ENCODE data around the gene NPIPB4.
A peak's percentile ranks its signal among the peaks of the same experiment; 100 is the strongest.
"Not testable (repeated sequence)": the region's sequence is repeated elsewhere in the genome, so short reads cannot be mapped to it uniquely, and the experiment has no call there.

Gene NPIPB4

DNA sequence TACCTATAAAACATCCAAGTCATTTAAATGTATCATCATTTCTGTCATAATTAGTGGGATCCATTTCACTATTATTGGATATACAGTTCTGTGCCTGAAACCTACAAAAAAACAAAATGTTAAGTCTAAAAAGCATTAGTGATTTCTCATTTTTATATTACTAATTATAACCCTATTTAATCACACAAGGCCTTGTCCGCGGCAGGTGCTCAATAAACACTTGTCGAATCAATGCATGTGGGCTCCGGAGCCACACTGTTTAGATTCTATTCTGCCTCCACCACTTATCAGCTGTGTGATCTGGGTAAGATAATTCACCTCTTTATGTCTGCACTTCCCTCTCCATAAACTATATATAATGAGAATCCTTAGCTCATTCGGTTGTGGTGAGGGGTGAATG, at the start of gene NPIPB4:
TSS of gene NPIPB4 (minus strand) at position 101 of the 400 bp plus-strand sequence. CDS start 378 bp downstream, outside the sequence.
- DNase-seq (ENCODE audit: low spot score); FAIRE-seq: not testable (repeated sequence)

DNA sequence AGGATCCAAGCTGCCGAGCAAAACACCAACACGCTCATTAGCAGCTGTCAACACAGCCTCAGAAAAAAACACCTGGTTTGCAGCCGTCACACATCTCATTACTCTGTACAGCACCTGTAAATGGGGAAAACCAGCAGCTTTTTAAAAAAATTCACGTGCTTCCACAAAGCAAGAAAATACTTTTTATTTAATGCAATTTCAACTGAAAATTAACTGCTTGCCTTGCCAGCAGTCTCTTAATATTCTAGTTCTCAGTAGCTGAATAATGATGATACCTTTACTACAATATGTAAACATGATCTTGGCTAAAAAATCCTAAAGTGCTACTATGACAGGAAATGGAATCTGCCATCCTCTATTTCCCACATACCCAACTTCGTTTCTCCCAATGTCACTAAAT, 41.4 kb upstream of the NPIPB4 start:
- FAIRE-seq; DNase-seq (ENCODE audit: low spot score): not testable (repeated sequence)

GRCh38 chr16:21881988-21882387, 24.4 kb upstream of the NPIPB4 start:
- DNase-seq (ENCODE audit: low spot score); FAIRE-seq: not testable (repeated sequence)

DNA sequence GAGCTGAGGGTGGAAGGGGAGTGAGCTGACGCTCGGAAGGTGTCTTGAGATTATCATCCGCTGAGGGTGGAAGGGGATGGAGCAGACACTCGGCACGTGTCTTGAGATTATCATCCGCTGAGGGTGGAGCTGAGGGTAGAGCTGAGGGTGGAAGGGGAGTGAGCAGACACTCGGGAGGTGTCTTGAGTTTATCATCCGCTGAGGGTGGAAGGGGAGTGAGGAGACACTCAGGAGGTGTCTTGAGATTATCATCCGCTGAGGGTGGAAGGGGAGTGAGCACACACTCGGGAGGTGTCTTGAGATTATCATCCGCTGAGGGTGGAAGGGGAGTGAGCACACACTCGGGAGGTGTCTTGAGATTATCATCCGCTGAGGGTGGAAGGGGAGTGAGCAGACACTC, 20.4 kb downstream of the NPIPB4 start:
- not testable (repeated sequence) for FAIRE-seq; DNase-seq (ENCODE audit: low spot score)

DNA sequence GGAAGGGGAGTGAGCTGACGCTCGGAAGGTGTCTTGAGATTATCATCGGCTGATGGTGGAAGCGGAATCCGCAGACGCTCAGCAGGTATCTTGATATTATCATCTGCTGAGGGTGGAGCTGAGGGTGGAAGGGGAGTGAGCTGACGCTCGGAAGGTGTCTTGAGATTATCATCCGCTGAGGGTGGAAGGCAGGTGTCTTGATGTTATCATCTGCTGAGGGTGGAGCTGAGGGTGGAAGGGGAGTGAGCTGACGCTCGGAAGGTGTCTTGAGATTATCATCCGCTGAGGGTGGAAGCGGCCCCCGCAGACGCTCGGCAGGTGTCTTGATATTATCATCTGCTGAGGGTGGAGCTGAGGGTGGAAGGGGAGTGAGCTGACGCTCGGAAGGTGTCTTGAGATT, 21.2 kb downstream of the NPIPB4 start:
- not testable (repeated sequence) for DNase-seq (ENCODE audit: low spot score); FAIRE-seq

DNA sequence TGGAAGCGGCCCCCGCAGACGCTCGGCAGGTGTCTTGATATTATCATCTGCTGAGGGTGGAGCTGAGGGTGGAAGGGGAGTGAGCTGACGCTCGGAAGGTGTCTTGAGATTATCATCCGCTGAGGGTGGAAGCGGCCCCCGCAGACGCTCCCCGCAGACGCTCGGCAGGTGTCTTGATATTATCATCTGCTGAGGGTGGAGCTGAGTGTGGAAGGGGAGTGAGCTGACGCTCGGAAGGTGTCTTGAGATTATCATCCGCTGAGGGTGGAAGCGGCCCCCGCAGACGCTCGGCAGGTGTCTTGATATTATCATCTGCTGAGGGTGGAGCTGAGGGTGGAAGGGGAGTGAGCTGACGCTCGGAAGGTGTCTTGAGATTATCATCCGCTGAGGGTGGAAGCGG, 21.8 kb downstream of the NPIPB4 start:
- DNase-seq (ENCODE audit: low spot score); FAIRE-seq: not testable (repeated sequence)

GRCh38 chr16:21834211-21834610, 23.3 kb downstream of the NPIPB4 start:
- FAIRE-seq; DNase-seq (ENCODE audit: low spot score): not testable (repeated sequence)

DNA sequence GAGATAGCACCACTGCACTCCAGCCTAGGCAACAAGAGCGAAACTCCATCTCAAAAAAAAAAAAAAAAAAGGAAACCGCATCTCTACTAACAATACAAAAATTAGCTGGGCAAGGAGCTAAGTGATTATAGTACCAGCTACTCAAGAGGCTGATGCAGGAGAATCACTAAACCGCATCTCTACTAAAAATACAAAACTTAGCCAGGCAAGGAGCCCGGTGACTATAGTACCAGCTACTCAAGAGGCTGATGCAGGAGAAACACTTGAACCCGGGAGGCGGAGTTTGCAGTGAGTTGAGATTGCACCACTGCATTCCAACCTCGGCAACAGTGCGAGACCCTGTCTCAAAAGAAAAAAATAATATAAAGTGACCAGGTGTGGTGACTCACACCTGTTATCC, 27.6 kb downstream of the NPIPB4 start:
- not testable (repeated sequence) for DNase-seq (ENCODE audit: low spot score); FAIRE-seq

GRCh38 chr16:21826067-21826706, 31.4 kb downstream of the NPIPB4 start:
- not testable (repeated sequence) for FAIRE-seq; DNase-seq (ENCODE audit: low spot score)

DNA sequence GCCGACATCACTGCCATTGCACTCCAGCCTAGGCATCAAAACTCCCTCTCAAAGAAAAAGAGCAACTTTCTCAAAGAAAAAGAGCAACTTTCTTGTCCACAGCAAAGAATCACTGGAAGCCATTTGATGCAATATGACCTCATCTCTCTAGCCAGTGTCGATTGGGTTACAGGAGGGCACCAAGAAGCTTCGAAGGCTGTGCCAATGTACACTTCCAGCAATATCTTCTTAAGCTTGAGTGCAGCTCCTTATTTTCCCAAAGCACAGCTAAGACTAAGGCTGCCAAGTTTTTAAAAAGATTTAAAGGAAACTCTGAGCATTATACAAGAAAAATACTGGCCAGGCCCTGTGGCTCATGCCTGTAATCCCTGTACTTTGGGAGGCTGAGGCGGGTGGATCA, 32.0 kb downstream of the NPIPB4 start:
- FAIRE-seq; DNase-seq (ENCODE audit: low spot score): not testable (repeated sequence)

- not testable (repeated sequence) for DNase-seq (ENCODE audit: low spot score); FAIRE-seq
These were observed 34.3 kb downstream of the NPIPB4 start for GRCh38 chr16:21823258-21823657.

DNA sequence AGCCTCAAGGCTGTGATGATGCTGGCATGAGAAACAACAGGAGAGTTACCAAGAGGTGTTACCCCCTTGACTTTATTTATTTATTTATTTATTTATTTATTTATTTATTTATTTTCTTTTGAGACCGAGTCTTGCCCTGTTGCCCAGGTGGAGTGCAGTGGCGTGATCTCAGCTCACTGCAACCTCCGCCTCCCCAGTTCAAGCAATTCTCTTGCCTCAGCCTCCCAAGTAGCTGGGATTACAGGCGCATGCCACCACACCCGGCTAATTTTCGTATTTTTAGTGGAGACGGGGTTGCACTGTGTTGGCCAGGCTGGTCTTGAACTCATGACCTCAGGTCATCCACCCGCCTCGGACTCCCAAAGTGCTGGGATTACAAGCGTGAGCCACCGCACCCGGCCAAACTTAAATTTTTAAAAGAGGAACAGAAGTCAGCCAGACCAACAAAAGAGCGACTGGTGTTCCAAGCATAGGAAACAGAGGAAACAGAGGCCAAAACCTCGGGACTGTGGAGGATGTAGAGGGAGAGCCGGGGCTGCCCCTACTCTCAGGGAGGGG, 36.6 kb downstream of the NPIPB4 start:
- not testable (repeated sequence) for FAIRE-seq; DNase-seq (ENCODE audit: low spot score)

DNA sequence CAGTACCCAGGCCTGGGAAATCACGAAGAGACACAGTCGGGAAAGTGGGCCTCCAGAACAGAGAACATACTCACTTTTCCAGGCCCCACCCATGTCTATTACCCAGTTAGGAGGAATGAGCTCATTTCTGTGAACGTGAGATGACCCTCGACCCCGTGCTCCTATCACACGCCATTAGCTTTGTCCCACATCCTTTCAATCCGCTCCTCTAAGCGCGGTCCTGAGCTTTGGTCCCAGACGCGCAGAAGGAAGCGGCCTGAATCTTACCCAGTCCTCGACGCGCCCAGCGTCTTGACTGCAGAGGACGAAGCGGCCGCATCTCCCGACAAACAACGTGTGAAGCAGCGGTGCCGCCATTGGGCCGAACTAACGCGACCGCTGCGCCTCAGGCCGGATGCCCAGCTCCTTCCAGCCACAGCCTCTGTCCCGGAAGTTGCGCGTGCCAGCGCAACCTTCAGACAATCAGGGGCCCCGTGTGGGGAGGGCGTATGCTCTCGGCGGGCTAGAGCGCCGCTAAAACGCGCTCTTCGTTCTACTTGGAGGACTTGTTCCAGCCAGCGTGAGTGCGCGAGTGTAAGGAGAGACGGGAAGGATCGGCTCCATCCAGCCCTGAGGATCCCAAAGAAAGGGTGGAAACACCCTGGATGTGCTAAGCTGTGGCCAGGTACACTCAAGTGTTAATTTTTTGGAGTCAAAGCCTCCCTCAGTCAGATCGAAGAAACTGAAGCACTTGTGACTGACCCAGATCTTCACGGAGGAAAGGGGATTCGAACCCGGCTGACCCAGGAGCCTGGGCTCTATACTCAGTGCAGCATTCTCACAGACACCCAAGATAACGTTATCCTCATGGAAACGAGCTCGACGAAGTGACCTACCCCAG, 37.3 kb downstream of the NPIPB4 start:
- FAIRE-seq; DNase-seq (ENCODE audit: low spot score): not testable (repeated sequence)

GRCh38 chr16:21819617-21820016, 37.9 kb downstream of the NPIPB4 start:
- FAIRE-seq; DNase-seq (ENCODE audit: low spot score): not testable (repeated sequence)

DNA sequence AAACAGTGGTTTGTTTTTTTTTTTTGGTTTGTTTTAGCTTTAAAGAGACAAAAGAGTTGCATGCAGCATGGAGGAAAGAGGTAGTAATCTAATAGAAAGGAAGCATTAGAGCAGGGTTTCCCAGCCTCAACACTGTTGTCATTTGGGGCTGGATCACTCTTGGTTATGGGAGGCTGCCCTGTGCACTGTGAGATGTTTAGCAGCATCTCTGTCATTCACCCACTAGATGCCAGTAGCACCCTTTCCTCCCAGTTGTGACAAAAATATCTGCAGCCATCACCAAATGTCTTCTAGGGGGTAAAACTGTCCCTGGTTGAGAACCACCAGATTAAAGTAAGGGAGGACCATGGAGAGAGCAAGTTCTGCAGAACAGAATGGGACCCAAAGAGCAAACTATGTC, 40.5 kb downstream of the NPIPB4 start:
- DNase-seq (ENCODE audit: low spot score); FAIRE-seq: not testable (repeated sequence)

DNA sequence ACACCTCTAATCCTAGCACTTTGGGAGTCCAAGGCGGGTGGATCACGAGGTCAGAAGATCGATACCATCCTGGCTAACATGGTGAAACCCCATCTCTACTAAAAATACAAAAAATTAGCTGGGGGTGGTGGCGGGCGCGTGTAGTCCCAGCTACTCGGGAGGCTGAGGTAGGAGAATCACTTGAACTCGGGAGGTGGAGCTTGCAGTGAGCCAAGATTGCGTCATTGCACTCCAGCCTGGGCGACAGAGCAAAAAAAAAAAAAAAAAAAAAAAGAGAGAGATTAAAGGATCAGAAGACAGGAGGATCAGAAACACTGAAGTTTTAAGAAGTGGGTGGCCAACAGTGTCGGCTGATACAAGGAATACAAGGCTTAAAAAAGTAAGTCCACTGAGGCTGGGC, 41.9 kb downstream of the NPIPB4 start:
- not testable (repeated sequence) for DNase-seq (ENCODE audit: low spot score); FAIRE-seq

GRCh38 chr16:21802375-21802663, 55.2 kb downstream of the NPIPB4 start:
- not testable (repeated sequence) for DNase-seq (ENCODE audit: low spot score); FAIRE-seq

GRCh38 chr16:21801538-21802374, 55.8 kb downstream of the NPIPB4 start:
- FAIRE-seq, result not testable (repeated sequence)
- DNase-seq (ENCODE audit: low spot score), result peak; percentile 11

DNA sequence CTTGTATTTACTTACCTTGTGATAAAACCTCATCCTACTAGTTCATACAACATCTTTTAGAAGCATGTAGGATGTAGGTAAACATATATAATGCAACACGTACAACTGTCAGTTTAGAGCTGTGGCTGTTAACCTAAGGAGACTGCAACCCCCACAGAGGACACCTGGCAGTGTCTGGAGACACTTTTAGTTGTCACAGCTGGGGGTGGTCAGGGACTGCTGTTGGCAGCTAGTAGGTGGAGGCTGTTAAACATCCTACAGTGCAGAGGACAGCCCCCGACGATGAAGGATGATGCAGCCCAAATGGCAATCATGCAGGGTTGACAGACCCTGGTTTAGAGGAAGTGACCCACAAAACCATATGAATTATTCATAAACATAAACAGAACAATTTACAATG, 59.0 kb downstream of the NPIPB4 start:
- FAIRE-seq; DNase-seq (ENCODE audit: low spot score): not testable (repeated sequence)

DNA sequence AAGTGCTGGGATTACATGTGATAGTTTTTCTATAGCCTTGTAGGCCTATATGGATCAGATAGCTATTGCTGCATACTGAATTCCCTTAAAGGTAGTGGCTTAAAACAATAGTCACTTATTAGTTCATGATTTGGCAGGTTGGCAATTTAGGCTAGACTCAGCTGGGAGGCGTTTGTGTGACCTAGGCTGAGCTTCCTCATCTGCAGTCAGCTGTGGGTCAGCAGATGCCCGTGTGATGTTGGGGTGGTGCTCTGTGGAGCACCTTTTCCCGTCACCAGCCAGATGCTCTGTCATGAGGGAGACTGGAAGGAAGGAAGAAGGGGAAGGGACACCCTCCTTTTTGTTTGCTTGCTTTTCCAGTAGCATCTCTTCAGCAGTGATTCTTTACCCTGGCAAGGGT, 64.2 kb downstream of the NPIPB4 start:
- not testable (repeated sequence) for DNase-seq (ENCODE audit: low spot score); FAIRE-seq

DNA sequence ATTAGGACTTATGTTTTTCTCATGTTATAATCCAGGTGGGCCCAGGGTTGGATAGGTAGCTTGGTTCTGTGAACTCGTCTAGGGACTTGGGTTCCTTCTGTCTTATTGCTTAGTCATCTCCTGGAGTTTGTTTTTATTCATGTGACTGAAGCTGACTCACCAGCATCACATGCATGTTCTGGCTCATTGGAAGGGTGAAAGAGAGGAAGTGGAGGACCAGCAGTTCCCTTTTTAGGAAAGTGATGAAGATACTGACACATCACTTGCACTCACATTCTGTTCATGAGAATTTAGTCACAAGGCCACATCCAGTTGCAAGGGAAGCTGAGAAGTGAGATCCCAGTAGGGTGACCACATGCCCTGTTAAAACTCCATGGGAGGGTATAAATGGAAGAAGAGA, 67.0 kb downstream of the NPIPB4 start:
- not testable (repeated sequence) for DNase-seq (ENCODE audit: low spot score)
- FAIRE-seq, result peak; percentile 57
